Measurements from ENCODE around the gene TRIM8. TPM values are rescaled to one million over a fixed set of nuclear protein-coding genes. Genes with fewer than 3 reads are reported as not detected.

TRIM8 gene
- total RNA-seq, 1 experiment from 2014 or later: 37.0 TPM

DNA sequence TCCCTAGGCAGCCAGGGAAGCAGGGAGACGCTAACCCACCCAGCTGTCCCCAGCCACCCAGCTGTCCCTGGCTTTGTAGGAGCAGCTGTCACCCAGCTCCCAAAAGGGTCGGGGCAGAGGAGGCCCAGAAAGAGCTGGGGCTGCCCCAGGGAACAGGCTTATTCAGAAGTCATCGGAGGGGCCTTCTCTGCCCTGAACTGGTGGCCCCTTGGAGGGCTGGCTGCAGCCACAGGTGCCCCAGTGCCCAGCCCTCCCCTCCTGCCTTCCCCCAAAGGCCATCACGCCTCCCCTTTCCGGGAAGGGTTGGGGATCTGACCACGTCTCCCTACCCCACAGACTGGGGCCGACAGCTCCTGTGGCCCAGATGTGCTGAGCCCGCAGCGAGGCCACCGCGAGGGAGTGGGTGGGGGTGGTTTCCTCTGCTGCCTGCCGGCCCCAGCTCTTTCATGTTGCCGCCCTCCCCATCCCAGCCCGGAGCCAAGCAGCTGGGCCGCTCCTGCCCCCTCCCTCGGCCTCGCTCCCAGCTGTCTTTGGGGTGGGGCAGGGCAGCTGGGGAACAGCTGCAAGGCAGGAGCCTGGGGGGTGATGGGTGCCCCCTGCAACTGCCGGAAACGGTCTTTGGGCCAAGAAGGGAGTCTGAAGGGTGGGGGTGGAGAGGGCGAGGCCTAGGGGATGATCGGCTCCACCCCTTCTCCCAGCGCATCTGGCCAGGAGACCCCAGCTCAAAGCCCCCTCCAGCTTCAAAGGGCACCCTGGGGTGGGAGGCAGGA is 16.8 kb downstream of the TRIM8 start:
- Histone ChIP-seq H2BK5ac (ENCODE audit: insufficient read length, low read length) (no peak overlapping the region), H3K4ac (ENCODE audit: low read depth, low read length) (no peak overlapping the region), H2AK5ac (ENCODE audit: insufficient read length, low read length) (no peak overlapping the region), H3K9me3 (ENCODE audit: control insufficient read depth, low read depth, low read length) (no peaks in the 10 kb centered on the region), H4K20me1 (ENCODE audit: control insufficient read depth, insufficient read depth, insufficient read length) (no peaks in the 10 kb centered on the region), H2BK120ac (ENCODE audit: low read depth, low read length, poor library complexity, severe bottlenecking) (no peak overlapping the region), H3K27me3 (ENCODE audit: insufficient read depth, low read length) (no peaks in the 10 kb centered on the region), H4K5ac (ENCODE audit: insufficient read length, low read depth, low read length) (no peak overlapping the region), H4K91ac (ENCODE audit: insufficient read length, low read depth, low read length) (no peak overlapping the region), H3K9ac (ENCODE audit: extremely low read depth, insufficient read length, low read length) (no peak overlapping the region), H3K79me1 (ENCODE audit: insufficient read depth, low read depth, low read length, poor library complexity, severe bottlenecking) (no peaks in the 10 kb centered on the region), H3K23me2 (ENCODE audit: insufficient read length, low read depth, low read length, poor library complexity, severe bottlenecking) (no peaks in the 10 kb centered on the region), H3K4me2 (ENCODE audit: insufficient read depth, insufficient read length, low read length) (no peak overlapping the region), H2BK20ac (ENCODE audit: low read depth, low read length, poor library complexity, severe bottlenecking) (no peak overlapping the region), H3K79me2 (ENCODE audit: insufficient read depth, low read length) (no peaks in the 10 kb centered on the region), H4K8ac (replicated peaks; ENCODE audit: insufficient read length, low read depth, low read length) (no peak overlapping the region), H3K18ac (ENCODE audit: insufficient read length, low read depth, low read length) (no peak overlapping the region), H2BK12ac (ENCODE audit: insufficient read length, low read depth, low read length) (no peak overlapping the region), H3K23ac (ENCODE audit: insufficient read length, low read depth, low read length) (no peak overlapping the region), H2BK15ac (ENCODE audit: low read depth, low read length) (no peak overlapping the region), H3T11ph (ENCODE audit: low read length) (no peak overlapping the region), H3K4me1 (ENCODE audit: insufficient read depth, low read length) (no peaks in the 10 kb centered on the region; the same call in 1 of the 2 replicates), H3K14ac (ENCODE audit: insufficient read depth, low read length) (0 out of 2 replicates have a peak overlapping the region, but pooled peaks have one; percentile 48), H3K56ac (ENCODE audit: insufficient read length, low read depth, low read length) (no peak overlapping the region), H2AFZ (ENCODE audit: low read length) (no peak overlapping the region), H3K27ac (ENCODE audit: insufficient read length, low read depth, low read length) (no peak overlapping the region)
- no CpG with 5 or more reads among the region's 22 CpGs for WGBS (ENCODE audit: extremely low coverage, insufficient read length, low lambda C conversion rate)
- Mint-ChIP-seq H3K36me3 (ENCODE audit: insufficient read depth in 1 of 3, low read depth in 3 of 3) (peaks cover 11 to 22% (median 20%) of the 10 kb centered on the region in 3 experiments), H3K4me1 (peaks cover 2 to 17% of the 10 kb centered on the region in 2 experiments; a peak in 3 of 4 replicates), H3K27ac (no peak overlapping the region; a peak in 1 of 7 replicates), H3K27me3 (ENCODE audit: low read depth) (no peaks in the 10 kb centered on the region; the same call in 1 of the 2 replicates), H3K4me3 (no peak overlapping the region), H3K9me3 (no peaks in the 10 kb centered on the region)
- peak; percentile 55 for DNase-seq
- TF ChIP-seq, protein P1, sequence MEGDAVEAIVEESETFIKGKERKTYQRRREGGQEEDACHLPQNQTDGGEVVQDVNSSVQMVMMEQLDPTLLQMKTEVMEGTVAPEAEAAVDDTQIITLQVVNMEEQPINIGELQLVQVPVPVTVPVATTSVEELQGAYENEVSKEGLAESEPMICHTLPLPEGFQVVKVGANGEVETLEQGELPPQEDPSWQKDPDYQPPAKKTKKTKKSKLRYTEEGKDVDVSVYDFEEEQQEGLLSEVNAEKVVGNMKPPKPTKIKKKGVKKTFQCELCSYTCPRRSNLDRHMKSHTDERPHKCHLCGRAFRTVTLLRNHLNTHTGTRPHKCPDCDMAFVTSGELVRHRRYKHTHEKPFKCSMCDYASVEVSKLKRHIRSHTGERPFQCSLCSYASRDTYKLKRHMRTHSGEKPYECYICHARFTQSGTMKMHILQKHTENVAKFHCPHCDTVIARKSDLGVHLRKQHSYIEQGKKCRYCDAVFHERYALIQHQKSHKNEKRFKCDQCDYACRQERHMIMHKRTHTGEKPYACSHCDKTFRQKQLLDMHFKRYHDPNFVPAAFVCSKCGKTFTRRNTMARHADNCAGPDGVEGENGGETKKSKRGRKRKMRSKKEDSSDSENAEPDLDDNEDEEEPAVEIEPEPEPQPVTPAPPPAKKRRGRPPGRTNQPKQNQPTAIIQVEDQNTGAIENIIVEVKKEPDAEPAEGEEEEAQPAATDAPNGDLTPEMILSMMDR (conservative IDR thresholded peaks at IDR 0.05): no peak

All from H9 (cell line).